Neural cell (in vitro differentiated cells): ENCODE data around the gene TMPRSS4.

Source experiments
- EP300 ChIP-seq: fragments of 450-650 bp; conservative IDR thresholded peaks from 2 replicates; pipeline ENCODE4 v1.6.1; 2014; ENCODE audit warnings: antibody characterized with exemption, mild to moderate bottlenecking, moderate library complexity; ENCODE audit not compliant: poor library complexity, severe bottlenecking
- EZH2 ChIP-seq: fragments of 200-600, 300-800 bp; shearing (Covaris generic), sonication (generic); IDR thresholded peaks from 2 replicates; pipeline ENCODE4 v1.6.1; 2014; ENCODE audit warnings: antibody characterized with exemption, low read length, borderline replicate concordance, mild to moderate bottlenecking; ENCODE audit not compliant: insufficient read depth, poor library complexity, severe bottlenecking
- MXI1 ChIP-seq: fragments of 450-650 bp; conservative IDR thresholded peaks from 2 replicates; pipeline ENCODE4 v1.6.1; 2014; ENCODE audit warnings: antibody characterized with exemption, mild to moderate bottlenecking; ENCODE audit not compliant: poor library complexity, severe bottlenecking
- POLR2AphosphoS5 ChIP-seq: IDR thresholded peaks from 2 replicates; pipeline ENCODE4 v1.6.1; 2012
- RAD21 ChIP-seq: fragments of 450-650 bp; conservative IDR thresholded peaks from 2 replicates; pipeline ENCODE4 v1.6.1; 2014; ENCODE audit warnings: antibody characterized with exemption, mild to moderate bottlenecking, moderate library complexity
- SMC3 ChIP-seq: fragments of 450-650 bp; conservative IDR thresholded peaks from 2 replicates; pipeline ENCODE4 v1.6.1; 2014; ENCODE audit warnings: antibody characterized with exemption, mild to moderate bottlenecking, moderate library complexity; ENCODE audit not compliant: poor library complexity
- TAF1 ChIP-seq: IDR thresholded peaks from 2 replicates; pipeline ENCODE4 v1.6.1; 2012; ENCODE audit warnings: low read depth
- TF ChIP-seq, protein P1 (sequence below): fragments of 450-650 bp; IDR thresholded peaks from 2 replicates; pipeline ENCODE4 v1.5.1; 2014; ENCODE audit warnings: antibody characterized with exemption, mild to moderate bottlenecking, moderate library complexity; ENCODE audit not compliant: poor library complexity, severe bottlenecking
- TF ChIP-seq, protein P2 (sequence below): IDR thresholded peaks from 2 replicates; pipeline ENCODE4 v1.6.1; 2012; ENCODE audit warnings: borderline replicate concordance

DNA sequence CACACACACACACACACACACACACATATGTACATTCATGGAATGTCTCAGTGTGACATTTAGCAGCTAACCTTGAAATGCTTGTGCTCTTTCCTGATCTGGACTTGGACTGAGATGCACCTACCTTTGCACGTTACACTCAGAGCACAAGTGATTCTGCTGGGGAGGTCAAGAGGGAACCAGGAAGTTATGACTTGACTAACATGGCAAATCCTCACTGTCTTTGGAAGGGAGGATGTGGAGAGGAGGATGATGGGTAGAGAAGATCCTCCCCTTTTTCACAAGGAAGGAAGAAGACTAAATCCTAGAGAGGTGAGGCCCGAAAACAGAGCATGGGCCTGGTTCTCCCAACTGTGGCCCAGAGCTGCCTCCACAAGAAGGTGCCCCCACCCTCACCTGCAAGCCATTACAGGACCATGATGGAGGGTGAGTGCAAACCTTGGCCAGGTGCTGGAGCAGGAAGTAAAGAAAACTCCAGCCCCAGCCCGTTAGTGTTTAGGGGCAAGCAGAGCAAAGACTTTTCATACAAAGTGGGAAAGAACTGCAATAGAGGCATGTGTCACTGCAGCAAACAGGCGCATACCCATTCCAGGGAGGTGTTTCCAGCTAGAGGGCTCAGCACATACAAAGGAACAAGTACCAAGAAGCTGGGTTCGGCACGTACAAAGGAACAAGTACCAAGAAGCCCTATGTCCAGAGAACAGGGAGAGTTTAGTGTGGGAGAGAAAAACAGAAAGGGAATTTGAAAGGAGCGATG lies 49.4 kb downstream of the TMPRSS4 start:
- TF ChIP-seq, protein P1, sequence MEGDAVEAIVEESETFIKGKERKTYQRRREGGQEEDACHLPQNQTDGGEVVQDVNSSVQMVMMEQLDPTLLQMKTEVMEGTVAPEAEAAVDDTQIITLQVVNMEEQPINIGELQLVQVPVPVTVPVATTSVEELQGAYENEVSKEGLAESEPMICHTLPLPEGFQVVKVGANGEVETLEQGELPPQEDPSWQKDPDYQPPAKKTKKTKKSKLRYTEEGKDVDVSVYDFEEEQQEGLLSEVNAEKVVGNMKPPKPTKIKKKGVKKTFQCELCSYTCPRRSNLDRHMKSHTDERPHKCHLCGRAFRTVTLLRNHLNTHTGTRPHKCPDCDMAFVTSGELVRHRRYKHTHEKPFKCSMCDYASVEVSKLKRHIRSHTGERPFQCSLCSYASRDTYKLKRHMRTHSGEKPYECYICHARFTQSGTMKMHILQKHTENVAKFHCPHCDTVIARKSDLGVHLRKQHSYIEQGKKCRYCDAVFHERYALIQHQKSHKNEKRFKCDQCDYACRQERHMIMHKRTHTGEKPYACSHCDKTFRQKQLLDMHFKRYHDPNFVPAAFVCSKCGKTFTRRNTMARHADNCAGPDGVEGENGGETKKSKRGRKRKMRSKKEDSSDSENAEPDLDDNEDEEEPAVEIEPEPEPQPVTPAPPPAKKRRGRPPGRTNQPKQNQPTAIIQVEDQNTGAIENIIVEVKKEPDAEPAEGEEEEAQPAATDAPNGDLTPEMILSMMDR = no peak
- TF ChIP-seq EZH2 (no peak), EP300 (no peak), POLR2AphosphoS5 (no peak), RAD21 (no peak), TAF1 (no peak), MXI1 (no peak), SMC3 (no peak)
- TF ChIP-seq, protein P2, sequence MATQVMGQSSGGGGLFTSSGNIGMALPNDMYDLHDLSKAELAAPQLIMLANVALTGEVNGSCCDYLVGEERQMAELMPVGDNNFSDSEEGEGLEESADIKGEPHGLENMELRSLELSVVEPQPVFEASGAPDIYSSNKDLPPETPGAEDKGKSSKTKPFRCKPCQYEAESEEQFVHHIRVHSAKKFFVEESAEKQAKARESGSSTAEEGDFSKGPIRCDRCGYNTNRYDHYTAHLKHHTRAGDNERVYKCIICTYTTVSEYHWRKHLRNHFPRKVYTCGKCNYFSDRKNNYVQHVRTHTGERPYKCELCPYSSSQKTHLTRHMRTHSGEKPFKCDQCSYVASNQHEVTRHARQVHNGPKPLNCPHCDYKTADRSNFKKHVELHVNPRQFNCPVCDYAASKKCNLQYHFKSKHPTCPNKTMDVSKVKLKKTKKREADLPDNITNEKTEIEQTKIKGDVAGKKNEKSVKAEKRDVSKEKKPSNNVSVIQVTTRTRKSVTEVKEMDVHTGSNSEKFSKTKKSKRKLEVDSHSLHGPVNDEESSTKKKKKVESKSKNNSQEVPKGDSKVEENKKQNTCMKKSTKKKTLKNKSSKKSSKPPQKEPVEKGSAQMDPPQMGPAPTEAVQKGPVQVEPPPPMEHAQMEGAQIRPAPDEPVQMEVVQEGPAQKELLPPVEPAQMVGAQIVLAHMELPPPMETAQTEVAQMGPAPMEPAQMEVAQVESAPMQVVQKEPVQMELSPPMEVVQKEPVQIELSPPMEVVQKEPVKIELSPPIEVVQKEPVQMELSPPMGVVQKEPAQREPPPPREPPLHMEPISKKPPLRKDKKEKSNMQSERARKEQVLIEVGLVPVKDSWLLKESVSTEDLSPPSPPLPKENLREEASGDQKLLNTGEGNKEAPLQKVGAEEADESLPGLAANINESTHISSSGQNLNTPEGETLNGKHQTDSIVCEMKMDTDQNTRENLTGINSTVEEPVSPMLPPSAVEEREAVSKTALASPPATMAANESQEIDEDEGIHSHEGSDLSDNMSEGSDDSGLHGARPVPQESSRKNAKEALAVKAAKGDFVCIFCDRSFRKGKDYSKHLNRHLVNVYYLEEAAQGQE = no peak
